ENCODE results near the gene CLIP2.
"Not testable (repeated sequence)": the region's sequence is repeated elsewhere in the genome, so short reads cannot be mapped to it uniquely, and the experiment has no call there.

The CLIP2 gene

GRCh38 chr7:74387606-74388005, 98.4 kb downstream of the CLIP2 start:
- no peak for DNase-seq (ENCODE audit: low read depth)
- TF ChIP-seq CTCF (IDR thresholded peaks at IDR 0.05; ENCODE audit: low read depth, low read length, missing control alignments) = no peak
- H3K4me3 ChIP-seq (ENCODE audit: low read depth, low read length) = no peak overlapping the region

- H3K4me3 ChIP-seq (ENCODE audit: low read depth, low read length) = no peak overlapping the region
- no peak for TF ChIP-seq CTCF (IDR thresholded peaks at IDR 0.05; ENCODE audit: low read depth, low read length, missing control alignments)
- no peak for DNase-seq (ENCODE audit: low read depth)
These were observed 99.7 kb downstream of the CLIP2 start for GRCh38 chr7:74388880-74389415.

- H3K4me3 ChIP-seq (ENCODE audit: low read depth, low read length); DNase-seq (ENCODE audit: low read depth): not testable (repeated sequence)
- peak; percentile 5 for TF ChIP-seq CTCF (IDR thresholded peaks at IDR 0.05; ENCODE audit: low read depth, low read length, missing control alignments)
These were observed 104.5 kb downstream of the CLIP2 start for GRCh38 chr7:74393722-74394121.

- not testable (repeated sequence) for H3K4me3 ChIP-seq (ENCODE audit: low read depth, low read length); DNase-seq (ENCODE audit: low read depth)
- TF ChIP-seq CTCF (IDR thresholded peaks at IDR 0.05; ENCODE audit: low read depth, low read length, missing control alignments) = peak; percentile 13
These were observed 105.4 kb downstream of the CLIP2 start for GRCh38 chr7:74394601-74395000.

GRCh38 chr7:74395745-74396311, 106.6 kb downstream of the CLIP2 start:
- no peak for DNase-seq (ENCODE audit: low read depth)
- no peak overlapping the region for H3K4me3 ChIP-seq (ENCODE audit: low read depth, low read length)
- TF ChIP-seq CTCF (IDR thresholded peaks at IDR 0.05; ENCODE audit: low read depth, low read length, missing control alignments) = no peak

GRCh38 chr7:74396993-74397392, 107.8 kb downstream of the CLIP2 start:
- H3K4me3 ChIP-seq (ENCODE audit: low read depth, low read length) = no peak overlapping the region
- DNase-seq (ENCODE audit: low read depth) = no peak
- no peak for TF ChIP-seq CTCF (IDR thresholded peaks at IDR 0.05; ENCODE audit: low read depth, low read length, missing control alignments)

GRCh38 chr7:74398426-74398825, 109.2 kb downstream of the CLIP2 start:
- TF ChIP-seq CTCF (IDR thresholded peaks at IDR 0.05; ENCODE audit: low read depth, low read length, missing control alignments) = no peak
- DNase-seq (ENCODE audit: low read depth) = no peak
- H3K4me3 ChIP-seq (ENCODE audit: low read depth, low read length) = no peak overlapping the region
